ENCODE measurements around the gene TAB2. TPM values are rescaled to one million over a fixed set of nuclear protein-coding genes. Genes with fewer than 3 reads are reported as not detected.

The TAB2 gene
- polyA plus RNA-seq, 2 of the 4 experiments (the other 2 are of a cell fraction) = 23.0 to 49.0 TPM

DNA sequence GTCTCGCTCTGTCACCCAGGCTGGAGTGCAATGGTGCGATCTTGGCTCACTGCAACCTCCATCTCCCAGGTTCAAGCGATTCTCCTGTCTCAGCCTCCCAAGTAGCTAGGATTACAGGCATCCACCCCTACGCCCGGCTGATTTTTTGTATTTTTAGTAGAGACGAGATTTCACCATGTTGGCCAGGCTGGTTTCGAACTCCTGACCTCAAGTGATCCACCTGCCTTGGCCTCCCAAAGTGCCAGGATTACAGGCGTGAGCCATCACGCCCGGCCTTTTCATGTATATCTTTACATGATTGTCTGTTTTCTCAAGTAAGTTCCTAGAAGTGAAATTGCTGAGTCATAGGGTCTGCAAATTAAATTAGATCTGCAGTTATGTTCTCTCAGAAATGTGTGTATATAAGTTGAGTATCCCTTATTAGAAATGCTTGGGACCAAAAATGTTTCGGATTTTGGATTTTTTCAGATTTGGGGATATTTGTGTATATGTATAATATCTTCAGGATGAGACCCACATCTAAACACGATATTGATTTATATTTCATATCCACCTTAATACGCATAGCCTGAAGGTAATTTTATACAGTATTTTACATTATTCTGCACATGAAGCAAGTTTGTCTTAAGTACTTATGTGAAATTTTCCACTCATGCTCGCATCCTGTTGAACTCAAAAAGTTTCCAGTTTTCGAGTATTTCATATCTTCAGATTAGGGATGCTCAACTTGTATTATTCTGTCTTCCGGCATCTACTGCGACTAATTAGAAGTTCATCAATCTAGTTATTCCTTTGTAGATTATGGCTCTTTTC lies 40.4 kb downstream of the TAB2 start:
- Histone ChIP-seq H3K27ac (peak overlapping the region; percentile 29 to 79; a peak in 3 of 6 replicates), H3K9me3 (no peaks in the 10 kb centered on the region), H3K4me1 (peaks cover 22% of the 10 kb centered on the region), H3K4me2 (no peak overlapping the region), H3K4me3 (no peak overlapping the region)
- 89% methylated on average over 17 of the region's 17 CpGs for WGBS (ENCODE audit: missing lambda C conversion rate)
- ATAC-seq (no peak), FAIRE-seq (no peak), DNase-seq (ENCODE audit: low read depth in 1 of 2, low spot score in 1 of 2) (no peak)
- TF ChIP-seq CTCF (IDR thresholded peaks at IDR 0.05) (no peak), NFE2L2 (conservative IDR thresholded peaks at IDR 0.05; ENCODE audit: low read length) (peak; percentile 89), GATA3 (IDR thresholded peaks at IDR 0.05; ENCODE audit: borderline replicate concordance) (no peak), RARB (CRISPR knock-in tag; IDR thresholded peaks at IDR 0.05) (no peak), MAFK (IDR thresholded peaks at IDR 0.05; ENCODE audit: partially characterized antibody) (peak; percentile 90)
- ChIA-PET CTCF (no interaction called here), POLR2A (no interaction called here)

DNA sequence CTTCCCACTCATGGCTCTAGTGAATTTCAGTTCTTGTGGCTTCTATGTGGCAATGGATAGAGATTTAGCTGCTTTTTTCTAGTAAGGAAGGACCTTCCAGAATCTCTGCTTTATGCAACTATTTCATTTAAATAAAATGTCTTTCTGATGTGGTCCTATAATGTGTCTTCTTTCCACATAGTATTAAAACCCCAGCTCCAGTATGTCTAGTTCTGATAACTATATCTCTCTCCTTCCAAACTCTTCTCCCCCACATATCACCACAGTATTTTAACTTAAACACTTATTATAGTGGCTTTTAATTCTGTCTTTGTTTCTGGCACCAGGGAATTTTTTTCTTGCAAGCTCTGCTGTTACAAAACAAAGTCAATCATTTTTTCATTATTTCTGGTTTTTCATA lies 41.9 kb downstream of the TAB2 start:
- H3K4me1 ChIP-seq = peaks cover 22% of the 10 kb centered on the region
- H3K9me3 ChIP-seq = no peaks in the 10 kb centered on the region
- H3K27ac ChIP-seq = no peak overlapping the region
- ATAC-seq = no peak
- CTCF ChIA-PET = no interaction called here
- POLR2A ChIA-PET = no interaction called here
- no peak overlapping the region for H3K4me3 ChIP-seq
- TF ChIP-seq NFE2L2 (conservative IDR thresholded peaks at IDR 0.05; ENCODE audit: low read length) (no peak), SREBF2 (IDR thresholded peaks at IDR 0.05) (no peak), MAFK (IDR thresholded peaks at IDR 0.05; ENCODE audit: partially characterized antibody) (no peak), MAZ (IDR thresholded peaks at IDR 0.05; ENCODE audit: borderline replicate concordance, low read depth, low read length) (no peak), CHD4 (IDR thresholded peaks at IDR 0.05; ENCODE audit: borderline replicate concordance) (no peak), FOXS1 (CRISPR knock-in tag; IDR thresholded peaks at IDR 0.05) (no peak), BCL3 (IDR thresholded peaks at IDR 0.05) (no peak), PBX3 (IDR thresholded peaks at IDR 0.05) (no peak), HOXB13 (CRISPR knock-in tag; IDR thresholded peaks at IDR 0.05; ENCODE audit: low read depth) (no peak), POLR2AphosphoS2 (conservative IDR thresholded peaks at IDR 0.05; ENCODE audit: low read length) (no peak), E2F6 (IDR thresholded peaks at IDR 0.05; ENCODE audit: borderline replicate concordance, low read depth) (no peak), CHD2 (IDR thresholded peaks at IDR 0.05; ENCODE audit: low read length, partially characterized antibody) (no peak)
- no peak overlapping the region for H3K4me2 ChIP-seq
- FAIRE-seq = no peak
- DNase-seq (ENCODE audit: low read depth in 1 of 2, low spot score in 1 of 2) = no peak

- Histone ChIP-seq H3K9me3 (no peaks in the 10 kb centered on the region), H3K27ac (no peak overlapping the region), H3K4me3 (no peak overlapping the region), H3K4me1 (peaks cover 27% of the 10 kb centered on the region), H3K4me2 (no peak overlapping the region)
- no peak for ATAC-seq
- FAIRE-seq = no peak
- ChIA-PET POLR2A (no interaction called here), CTCF (no interaction called here)
- whole genome bisulfite sequencing (ENCODE audit: missing lambda C conversion rate) = 96% methylated on average over 3 of the region's 3 CpGs
- no peak for TF ChIP-seq REST (IDR thresholded peaks at IDR 0.05)
- no peak for TF ChIP-seq CHD2 (IDR thresholded peaks at IDR 0.05; ENCODE audit: low read length, partially characterized antibody)
- no peak for TF ChIP-seq ZC3H11A (IDR thresholded peaks at IDR 0.05)
- no peak for TF ChIP-seq CBX8 (IDR thresholded peaks at IDR 0.05)
- no peak for TF ChIP-seq SMC3 (IDR thresholded peaks at IDR 0.05)
- TF ChIP-seq, protein P1, sequence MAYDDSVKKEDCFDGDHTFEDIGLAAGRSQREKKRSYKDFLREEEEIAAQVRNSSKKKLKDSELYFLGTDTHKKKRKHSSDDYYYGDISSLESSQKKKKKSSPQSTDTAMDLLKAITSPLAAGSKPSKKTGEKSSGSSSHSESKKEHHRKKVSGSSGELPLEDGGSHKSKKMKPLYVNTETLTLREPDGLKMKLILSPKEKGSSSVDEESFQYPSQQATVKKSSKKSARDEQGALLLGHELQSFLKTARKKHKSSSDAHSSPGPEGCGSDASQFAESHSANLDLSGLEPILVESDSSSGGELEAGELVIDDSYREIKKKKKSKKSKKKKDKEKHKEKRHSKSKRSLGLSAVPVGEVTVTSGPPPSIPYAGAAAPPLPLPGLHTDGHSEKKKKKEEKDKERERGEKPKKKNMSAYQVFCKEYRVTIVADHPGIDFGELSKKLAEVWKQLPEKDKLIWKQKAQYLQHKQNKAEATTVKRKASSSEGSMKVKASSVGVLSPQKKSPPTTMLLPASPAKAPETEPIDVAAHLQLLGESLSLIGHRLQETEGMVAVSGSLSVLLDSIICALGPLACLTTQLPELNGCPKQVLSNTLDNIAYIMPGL (CRISPR knock-in tag; IDR thresholded peaks at IDR 0.05; ENCODE audit: borderline replicate concordance) = no peak
- DNase-seq (ENCODE audit: low read depth in 1 of 2, low spot score in 1 of 2) = no peak
These were observed 43.0 kb downstream of the TAB2 start for GRCh38 chr6:149360536-149360935.
